RWPE2 (cell line): Measurements from ENCODE around the gene GRB14.

Experiments
- ATAC-seq: fragments of 200-7000 bp; cut with Tn5 transposase; 3 replicates; pipeline ENCODE4 v1.9.1; 2021; ENCODE audit warnings: low read depth
- DNase-seq: peaks from one replicate; pipeline ENCODE4 v3.0.0-alpha.2; 2020; ENCODE audit warnings: low spot score
- H3K27ac ChIP-seq: fragments of 450-650 bp; 2 replicates; pipeline ENCODE4 v1.5.1; 2017; ENCODE audit warnings: mild to moderate bottlenecking; ENCODE audit not compliant: poor library complexity, severe bottlenecking
- H3K27me3 ChIP-seq: fragments of 250-450 bp; sonication (Bioruptor Pico); 2 replicates; pipeline ENCODE4 v1.5.1; 2021; ENCODE audit warnings: mild to moderate bottlenecking, moderate library complexity; ENCODE audit not compliant: insufficient read depth, poor library complexity, severe bottlenecking
- H3K36me3 ChIP-seq: fragments of 250-450 bp; sonication (Bioruptor Pico); 2 replicates; pipeline ENCODE4 v1.5.1; 2020; ENCODE audit warnings: low read depth, mild to moderate bottlenecking, moderate library complexity
- H3K4me1 ChIP-seq: fragments of 250-450 bp; sonication (Bioruptor Pico); 2 replicates; pipeline ENCODE4 v1.5.1; 2021; ENCODE audit warnings: mild to moderate bottlenecking, moderate library complexity; ENCODE audit not compliant: insufficient read depth, poor library complexity, severe bottlenecking
- H3K4me3 ChIP-seq: fragments of 250-450 bp; sonication (Bioruptor Pico); 2 replicates; pipeline ENCODE4 v1.5.1; 2021; ENCODE audit warnings: mild to moderate bottlenecking, moderate library complexity; ENCODE audit not compliant: severe bottlenecking
- H3K9me3 ChIP-seq: fragments of 250-450 bp; sonication (Bioruptor Pico); 2 replicates; pipeline ENCODE4 v1.5.1; 2021; ENCODE audit warnings: mild to moderate bottlenecking, moderate library complexity; ENCODE audit not compliant: severe bottlenecking
- CTCF ChIP-seq: fragments of 450-650 bp; IDR thresholded peaks from one replicate; pipeline ENCODE4 v1.5.1; 2017; ENCODE audit warnings: mild to moderate bottlenecking, moderate library complexity; ENCODE audit not compliant: poor library complexity, severe bottlenecking

The GRB14 gene

GRCh38 chr2:164593541-164593940 is 27.7 kb downstream of the GRB14 start:
- Histone ChIP-seq H3K27ac (no peak overlapping the region), H3K36me3 (no peaks in the 10 kb centered on the region), H3K27me3 (no peaks in the 10 kb centered on the region), H3K9me3 (no peaks in the 10 kb centered on the region), H3K4me3 (no peak overlapping the region), H3K4me1 (no peaks in the 10 kb centered on the region)
- no peak for DNase-seq
- ATAC-seq, result no peak
- TF ChIP-seq CTCF, result no peak

- H3K9me3 ChIP-seq, result no peaks in the 10 kb centered on the region
- no peaks in the 10 kb centered on the region for H3K27me3 ChIP-seq
- DNase-seq (no peak), ATAC-seq (no peak)
- no peaks in the 10 kb centered on the region for H3K36me3 ChIP-seq
- H3K4me3 ChIP-seq, result no peak overlapping the region
- H3K4me1 ChIP-seq, result no peaks in the 10 kb centered on the region
- H3K27ac ChIP-seq, result no peak overlapping the region
- TF ChIP-seq CTCF, result no peak
These were observed 31.8 kb downstream of the GRB14 start for GRCh38 chr2:164589522-164589921.

GRCh38 chr2:164581050-164581449 is 40.2 kb downstream of the GRB14 start:
- no peak overlapping the region for H3K27ac ChIP-seq
- H3K36me3 ChIP-seq, result no peaks in the 10 kb centered on the region
- DNase-seq, result no peak
- H3K4me1 ChIP-seq, result no peaks in the 10 kb centered on the region
- TF ChIP-seq CTCF, result no peak
- no peaks in the 10 kb centered on the region for H3K9me3 ChIP-seq
- no peak for ATAC-seq
- H3K4me3 ChIP-seq, result no peak overlapping the region
- no peaks in the 10 kb centered on the region for H3K27me3 ChIP-seq

- no peak for DNase-seq
- H3K27ac ChIP-seq, result no peak overlapping the region
- H3K4me1 ChIP-seq, result no peaks in the 10 kb centered on the region
- no peaks in the 10 kb centered on the region for H3K27me3 ChIP-seq
- TF ChIP-seq CTCF, result no peak
- H3K9me3 ChIP-seq, result no peaks in the 10 kb centered on the region
- ATAC-seq, result no peak
- H3K36me3 ChIP-seq, result no peaks in the 10 kb centered on the region
- H3K4me3 ChIP-seq, result no peak overlapping the region
These were observed 46.4 kb downstream of the GRB14 start for GRCh38 chr2:164574931-164575330.

GRCh38 chr2:164570475-164570874 is 50.8 kb downstream of the GRB14 start:
- Histone ChIP-seq H3K27ac (no peak overlapping the region), H3K4me3 (no peak overlapping the region), H3K27me3 (no peaks in the 10 kb centered on the region), H3K36me3 (no peaks in the 10 kb centered on the region), H3K4me1 (no peaks in the 10 kb centered on the region), H3K9me3 (no peaks in the 10 kb centered on the region)
- no peak for TF ChIP-seq CTCF
- no peak for ATAC-seq
- DNase-seq, result no peak
